ENCODE data around the gene WFS1. TPM values are rescaled to one million over a fixed set of nuclear protein-coding genes. Genes with fewer than 3 reads are reported as not detected.

Gene WFS1
- total RNA-seq, 2 experiments from 2014 or later: 1.3 to 1.7 TPM

GRCh38 chr4:6328526-6328925, 58.9 kb downstream of the WFS1 start:
- POLR2A ChIA-PET: no interaction called here
- H3K27me3 Mint-ChIP-seq: peaks cover 59% of the 10 kb centered on the region

GRCh38 chr4:6329478-6330383, 60.1 kb downstream of the WFS1 start:
- peaks cover 57% of the 10 kb centered on the region for H3K27me3 Mint-ChIP-seq
- intact Hi-C loops (cut with DNase I, micrococcal nuclease): loop anchor here (2.0 to 5.0 kb wide), 3 partner anchors 331 to 1837 kb away; no protein-coding TSS in a partner anchor
- no peaks in the 10 kb centered on the region for H3K9me3 Mint-ChIP-seq

More at GRCh38 chr4:6328526-6328925, 58.9 kb downstream of the WFS1 start:
- no peaks in the 10 kb centered on the region for H3K9me3 Mint-ChIP-seq
- TF ChIP-seq CTCF (IDR thresholded peaks at IDR 0.05): no peak
- intact Hi-C loops (cut with DNase I, micrococcal nuclease): loop anchor here in 1 of 2 experiments (5.0 kb wide), 1 partner anchor 1836 kb away; no protein-coding TSS in a partner anchor
- H3K27ac ChIP-seq (ENCODE audit: low read depth in 1 of 2, low read length in 2 of 2): no peak overlapping the region
- CTCF ChIA-PET: interaction anchor here (5.5 kb wide), 1 partner anchor 79 kb away, joined by 56 read pairs; no protein-coding TSS in a partner anchor
- H3K27me3 ChIP-seq (ENCODE audit: control insufficient read depth in 1 of 2, insufficient read depth in 2 of 2, low read length in 2 of 2): peaks cover 8 to 18% of the 10 kb centered on the region in 2 experiments
- H3K9me3 ChIP-seq (ENCODE audit: control insufficient read depth in 1 of 2, insufficient read depth in 1 of 2, low read length in 2 of 2): peaks cover under 1 to 14% of the 10 kb centered on the region in 2 experiments
- ATAC-seq (ENCODE audit: poor library complexity) (no peak), DNase-seq (no peak)
- no peaks in the 10 kb centered on the region for H3K4me1 Mint-ChIP-seq (ENCODE audit: low read depth)
- no peak overlapping the region for H3K4me3 Mint-ChIP-seq
- H3K4me1 ChIP-seq (ENCODE audit: insufficient read depth, low read length): peaks cover 9% of the 10 kb centered on the region
- H3K4me3 ChIP-seq (ENCODE audit: low read length): no peak overlapping the region
- no peak overlapping the region for H3K27ac Mint-ChIP-seq
- H3K36me3 ChIP-seq (ENCODE audit: insufficient read depth, low read length): no peaks in the 10 kb centered on the region
- H3K36me3 Mint-ChIP-seq (ENCODE audit: low read depth): no peaks in the 10 kb centered on the region

GRCh38 chr4:6330384-6330767, 60.7 kb downstream of the WFS1 start:
- no peak overlapping the region for H3K4me3 ChIP-seq (ENCODE audit: low read length)
- peaks cover 59% of the 10 kb centered on the region for H3K27me3 Mint-ChIP-seq
- H3K36me3 ChIP-seq (ENCODE audit: insufficient read depth, low read length): no peaks in the 10 kb centered on the region
- ATAC-seq (ENCODE audit: poor library complexity) (no peak), DNase-seq (no peak)
- H3K9me3 ChIP-seq (ENCODE audit: control insufficient read depth in 1 of 2, insufficient read depth in 1 of 2, low read length in 2 of 2): peaks cover 7 to 27% of the 10 kb centered on the region in 2 experiments
- H3K27ac ChIP-seq (ENCODE audit: low read depth in 1 of 2, low read length in 2 of 2): no peak overlapping the region
- intact Hi-C loops (cut with DNase I, micrococcal nuclease): loop anchor here (2.0 to 5.0 kb wide), 2 partner anchors 332 to 542 kb away; no protein-coding TSS in a partner anchor
- peaks cover under 1 to 12% of the 10 kb centered on the region in 2 experiments for H3K27me3 ChIP-seq (ENCODE audit: control insufficient read depth in 1 of 2, insufficient read depth in 2 of 2, low read length in 2 of 2)
- peaks cover 9% of the 10 kb centered on the region for H3K4me1 ChIP-seq (ENCODE audit: insufficient read depth, low read length)
- H3K36me3 Mint-ChIP-seq (ENCODE audit: low read depth): no peaks in the 10 kb centered on the region
- ChIA-PET POLR2A (no interaction called here), CTCF (interaction anchor here (5.5 kb wide), 1 partner anchor 81 kb away, joined by 56 read pairs; no protein-coding TSS in a partner anchor)
- TF ChIP-seq CTCF (IDR thresholded peaks at IDR 0.05): no peak
- H3K9me3 Mint-ChIP-seq: no peaks in the 10 kb centered on the region
- no peak overlapping the region for H3K27ac Mint-ChIP-seq
- H3K4me1 Mint-ChIP-seq (ENCODE audit: low read depth): no peaks in the 10 kb centered on the region
- no peak overlapping the region for H3K4me3 Mint-ChIP-seq

More at GRCh38 chr4:6329478-6330383, 60.1 kb downstream of the WFS1 start:
- no peak for TF ChIP-seq CTCF (IDR thresholded peaks at IDR 0.05)
- H3K4me3 Mint-ChIP-seq: no peak overlapping the region
- H3K4me1 ChIP-seq (ENCODE audit: insufficient read depth, low read length): peaks cover 9% of the 10 kb centered on the region
- no peaks in the 10 kb centered on the region for H3K36me3 Mint-ChIP-seq (ENCODE audit: low read depth)
- peaks cover 4 to 13% of the 10 kb centered on the region in 2 experiments for H3K27me3 ChIP-seq (ENCODE audit: control insufficient read depth in 1 of 2, insufficient read depth in 2 of 2, low read length in 2 of 2)
- no peaks in the 10 kb centered on the region for H3K4me1 Mint-ChIP-seq (ENCODE audit: low read depth)
- DNase-seq (no peak), ATAC-seq (ENCODE audit: poor library complexity) (no peak)
- ChIA-PET POLR2A (no interaction called here), CTCF (interaction anchor here (5.5 kb wide), 1 partner anchor 80 kb away, joined by 56 read pairs; no protein-coding TSS in a partner anchor)
- H3K27ac Mint-ChIP-seq: no peak overlapping the region
- H3K36me3 ChIP-seq (ENCODE audit: insufficient read depth, low read length): no peaks in the 10 kb centered on the region
- H3K27ac ChIP-seq (ENCODE audit: low read depth in 1 of 2, low read length in 2 of 2): no peak overlapping the region
- no peak overlapping the region for H3K4me3 ChIP-seq (ENCODE audit: low read length)
- peaks cover 7 to 26% of the 10 kb centered on the region in 2 experiments for H3K9me3 ChIP-seq (ENCODE audit: control insufficient read depth in 1 of 2, insufficient read depth in 1 of 2, low read length in 2 of 2)
